AG04450 (cell line): ENCODE measurements around the gene MGAT5B. TPM values are rescaled to one million over a fixed set of nuclear protein-coding genes. Genes with fewer than 3 reads are reported as not detected.

Source experiments
- CTCF ChIA-PET: fragments of 300-600, 350-600 bp; formaldehyde crosslinking; extraction: SDS; loops from one replicate; lab custom pipeline; 2022; ENCODE audit warnings: antibody characterized with exemption, inconsistent platforms; lab: Charles Lee
- POLR2A ChIA-PET: fragments of 350-600 bp; formaldehyde crosslinking; extraction: SDS; loops from one replicate; lab custom pipeline; 2021; ENCODE audit warnings: antibody characterized with exemption, inconsistent platforms; lab: Yijun Ruan, JAX
- DNase-seq: peaks from one replicate; pipeline ENCODE4 v3.0.0-alpha.2; 2011; ENCODE audit warnings: low read depth, low spot score
- H3K27ac ChIP-seq: one replicate; pipeline ENCODE4 v1.5.1; 2012; ENCODE audit warnings: low read depth, low read length, control low read depth
- H3K27me3 ChIP-seq: one replicate; pipeline ENCODE4 v1.6.0; 2012; ENCODE audit warnings: low read length; ENCODE audit not compliant: control insufficient read depth, insufficient read depth
- H3K4me3 ChIP-seq: 2 replicates; pipeline ENCODE4 v1.5.1; 2011; ENCODE audit warnings: mild to moderate bottlenecking, low read depth, low read length, control low read depth
- H3K9me3 ChIP-seq: 2 replicates; pipeline ENCODE4 v1.5.1; 2012; ENCODE audit warnings: low read length; ENCODE audit not compliant: control insufficient read depth, insufficient read depth
- polyA plus RNA-seq: library from polyadenylated mRNA; depleted of rRNA; stranded (reverse); fragments of >200 nt; gene quantifications from 2 replicates; pipeline ENCODE4 v1.2.3, GENCODE V29; 2011
- TF ChIP-seq, protein P1 (sequence below): IDR thresholded peaks from 2 replicates; pipeline ENCODE4 v1.5.1; 2011; ENCODE audit warnings: low read depth, low read length, control low read depth, inconsistent platforms

The MGAT5B gene
- polyA plus RNA-seq, 1 experiment, result 0.69 TPM

DNA sequence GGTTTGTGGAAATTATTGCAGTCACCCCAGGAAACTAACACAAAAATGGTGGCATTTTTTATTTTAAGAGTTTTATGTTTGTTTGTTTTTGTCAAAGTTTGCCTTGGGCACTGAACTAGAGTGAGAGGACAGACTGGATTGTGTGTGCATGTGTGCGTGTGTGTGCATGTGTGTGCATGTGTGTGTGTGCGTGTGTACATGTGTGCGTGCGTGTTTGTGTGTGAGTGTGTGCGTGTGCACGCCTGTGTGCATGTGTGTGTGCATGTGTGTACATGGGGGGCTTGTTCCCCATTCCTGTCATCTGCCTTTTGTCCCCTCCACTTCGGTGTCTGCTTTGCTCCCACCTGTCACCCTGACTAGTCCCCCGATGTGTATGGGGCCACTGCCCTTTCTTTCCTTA, 32.5 kb downstream of the MGAT5B start:
- no peaks in the 10 kb centered on the region for H3K27me3 ChIP-seq
- H3K27ac ChIP-seq, result no peak overlapping the region
- no peaks in the 10 kb centered on the region; the same call in 1 of the 2 replicates for H3K9me3 ChIP-seq
- POLR2A ChIA-PET, result no interaction called here
- no peak overlapping the region for H3K4me3 ChIP-seq
- DNase-seq, result no peak
- TF ChIP-seq, protein P1, sequence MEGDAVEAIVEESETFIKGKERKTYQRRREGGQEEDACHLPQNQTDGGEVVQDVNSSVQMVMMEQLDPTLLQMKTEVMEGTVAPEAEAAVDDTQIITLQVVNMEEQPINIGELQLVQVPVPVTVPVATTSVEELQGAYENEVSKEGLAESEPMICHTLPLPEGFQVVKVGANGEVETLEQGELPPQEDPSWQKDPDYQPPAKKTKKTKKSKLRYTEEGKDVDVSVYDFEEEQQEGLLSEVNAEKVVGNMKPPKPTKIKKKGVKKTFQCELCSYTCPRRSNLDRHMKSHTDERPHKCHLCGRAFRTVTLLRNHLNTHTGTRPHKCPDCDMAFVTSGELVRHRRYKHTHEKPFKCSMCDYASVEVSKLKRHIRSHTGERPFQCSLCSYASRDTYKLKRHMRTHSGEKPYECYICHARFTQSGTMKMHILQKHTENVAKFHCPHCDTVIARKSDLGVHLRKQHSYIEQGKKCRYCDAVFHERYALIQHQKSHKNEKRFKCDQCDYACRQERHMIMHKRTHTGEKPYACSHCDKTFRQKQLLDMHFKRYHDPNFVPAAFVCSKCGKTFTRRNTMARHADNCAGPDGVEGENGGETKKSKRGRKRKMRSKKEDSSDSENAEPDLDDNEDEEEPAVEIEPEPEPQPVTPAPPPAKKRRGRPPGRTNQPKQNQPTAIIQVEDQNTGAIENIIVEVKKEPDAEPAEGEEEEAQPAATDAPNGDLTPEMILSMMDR, result no peak
- CTCF ChIA-PET, result interaction anchor here (1.6 kb wide), 1 partner anchor 156 kb away, joined by 4 read pairs; no protein-coding TSS in a partner anchor

DNA sequence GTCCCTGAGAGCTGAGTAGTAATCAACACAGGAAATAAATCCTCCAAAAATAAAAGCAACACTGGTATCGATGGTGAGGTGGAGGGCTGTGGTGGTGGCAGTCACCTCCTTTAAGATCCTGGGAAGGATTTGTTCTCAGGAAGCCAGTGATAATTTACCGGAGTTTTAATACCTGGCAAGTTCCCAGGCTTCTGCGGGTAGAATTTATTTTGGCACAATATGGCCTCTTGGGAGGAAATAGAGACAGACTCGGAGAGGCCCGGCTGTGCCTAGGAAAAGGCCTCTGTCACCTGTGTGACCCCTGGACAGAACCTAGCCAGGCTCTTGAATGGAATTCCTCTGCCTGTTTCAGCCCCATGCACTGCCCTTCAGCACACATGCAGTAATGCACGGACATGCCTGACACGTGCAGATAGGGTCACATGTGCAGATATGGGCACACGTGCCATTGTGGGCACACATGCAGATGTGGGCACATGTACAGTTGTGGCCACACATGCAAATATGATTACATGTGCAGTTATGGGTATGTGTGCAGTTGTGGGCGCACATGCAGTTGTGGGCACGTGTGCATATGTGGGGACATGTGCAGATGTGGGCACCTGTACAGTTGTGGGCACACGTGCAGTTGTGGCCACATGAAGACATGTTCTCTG, 33.5 kb downstream of the MGAT5B start:
- H3K9me3 ChIP-seq, result no peaks in the 10 kb centered on the region
- TF ChIP-seq, protein P1, result no peak
- H3K4me3 ChIP-seq, result no peak overlapping the region
- H3K27me3 ChIP-seq, result no peaks in the 10 kb centered on the region
- DNase-seq, result no peak
- POLR2A ChIA-PET, result no interaction called here
- CTCF ChIA-PET, result interaction anchor here (1.6 kb wide), 1 partner anchor 155 kb away, joined by 4 read pairs; no protein-coding TSS in a partner anchor
- no peak overlapping the region for H3K27ac ChIP-seq

DNA sequence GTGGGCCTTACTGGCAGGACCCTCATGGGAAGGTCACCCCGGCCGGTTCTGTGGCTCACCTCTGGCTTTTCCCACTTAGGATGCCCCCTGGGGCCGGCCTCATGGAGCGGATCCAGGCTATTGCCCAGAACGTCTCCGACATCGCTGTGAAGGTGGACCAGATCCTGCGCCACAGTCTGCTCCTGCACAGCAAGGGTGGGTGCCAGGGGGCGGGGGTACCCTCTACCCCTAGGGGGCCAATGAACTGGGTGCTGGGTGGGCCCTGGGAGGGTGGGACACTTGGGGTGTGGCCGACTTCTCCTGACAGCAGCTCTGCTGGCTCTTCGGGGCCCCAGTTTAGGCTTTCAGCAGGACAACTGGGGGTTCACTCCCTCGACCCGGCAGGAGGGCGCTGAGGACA, 34.3 kb downstream of the MGAT5B start:
- POLR2A ChIA-PET, result no interaction called here
- TF ChIP-seq, protein P1, result no peak
- CTCF ChIA-PET, result no interaction called here
- Histone ChIP-seq H3K4me3 (no peak overlapping the region), H3K9me3 (no peaks in the 10 kb centered on the region), H3K27ac (no peak overlapping the region), H3K27me3 (no peaks in the 10 kb centered on the region)
- no peak for DNase-seq

DNA sequence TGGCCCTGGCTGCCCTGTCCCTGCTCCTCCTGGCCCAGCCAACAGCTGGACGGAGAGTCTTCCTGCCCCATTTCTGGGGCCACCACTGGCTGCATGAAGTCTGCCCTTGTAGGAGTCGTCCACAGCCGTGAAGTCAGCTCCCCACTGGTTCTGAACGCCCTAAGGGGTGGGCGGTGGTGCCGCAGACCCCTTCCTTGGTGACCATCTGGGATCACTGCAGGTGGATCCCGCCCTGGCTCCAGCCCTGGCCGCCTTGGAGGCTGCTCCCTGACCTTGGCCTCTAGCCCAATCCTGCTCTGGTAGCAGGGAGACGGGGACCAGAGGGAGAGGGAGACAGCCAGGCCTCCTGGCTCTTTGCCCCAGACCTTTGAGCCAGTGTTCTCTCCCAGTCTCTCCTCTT, 35.4 kb downstream of the MGAT5B start:
- DNase-seq, result no peak
- TF ChIP-seq, protein P1, result no peak
- ChIA-PET POLR2A (no interaction called here), CTCF (no interaction called here)
- H3K4me3 ChIP-seq, result no peak overlapping the region
- H3K9me3 ChIP-seq, result no peaks in the 10 kb centered on the region
- H3K27ac ChIP-seq, result no peak overlapping the region
- H3K27me3 ChIP-seq, result no peaks in the 10 kb centered on the region

DNA sequence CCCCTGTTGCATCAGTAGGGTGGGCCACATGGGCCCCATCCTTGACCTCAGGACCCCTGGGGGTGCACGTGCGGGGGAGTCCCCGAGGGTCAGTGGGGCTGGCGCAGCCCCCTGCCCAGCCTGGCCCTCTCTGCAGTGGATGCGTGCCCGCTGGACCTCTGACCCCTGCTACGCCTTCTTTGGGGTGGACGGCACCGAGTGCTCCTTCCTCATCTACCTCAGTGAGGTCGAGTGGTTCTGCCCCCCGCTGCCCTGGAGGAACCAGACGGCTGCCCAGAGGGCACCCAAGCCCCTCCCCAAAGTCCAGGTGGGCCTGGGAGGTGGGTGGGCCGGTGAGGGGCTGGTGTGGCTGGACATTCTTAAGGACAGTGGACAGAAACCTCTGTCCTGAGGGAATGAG, 35.9 kb downstream of the MGAT5B start:
- POLR2A ChIA-PET, result no interaction called here

More for the DNA sequence above, 35.9 kb downstream of the MGAT5B start:
- Histone ChIP-seq H3K27ac (no peak overlapping the region), H3K4me3 (no peak overlapping the region), H3K27me3 (no peaks in the 10 kb centered on the region), H3K9me3 (no peaks in the 10 kb centered on the region)
- DNase-seq, result no peak
- TF ChIP-seq, protein P1, result no peak
- CTCF ChIA-PET, result no interaction called here
